ENCODE measurements around the gene FSTL4.
A peak's percentile ranks its signal among the peaks of the same experiment; 100 is the strongest.

Gene FSTL4

DNA sequence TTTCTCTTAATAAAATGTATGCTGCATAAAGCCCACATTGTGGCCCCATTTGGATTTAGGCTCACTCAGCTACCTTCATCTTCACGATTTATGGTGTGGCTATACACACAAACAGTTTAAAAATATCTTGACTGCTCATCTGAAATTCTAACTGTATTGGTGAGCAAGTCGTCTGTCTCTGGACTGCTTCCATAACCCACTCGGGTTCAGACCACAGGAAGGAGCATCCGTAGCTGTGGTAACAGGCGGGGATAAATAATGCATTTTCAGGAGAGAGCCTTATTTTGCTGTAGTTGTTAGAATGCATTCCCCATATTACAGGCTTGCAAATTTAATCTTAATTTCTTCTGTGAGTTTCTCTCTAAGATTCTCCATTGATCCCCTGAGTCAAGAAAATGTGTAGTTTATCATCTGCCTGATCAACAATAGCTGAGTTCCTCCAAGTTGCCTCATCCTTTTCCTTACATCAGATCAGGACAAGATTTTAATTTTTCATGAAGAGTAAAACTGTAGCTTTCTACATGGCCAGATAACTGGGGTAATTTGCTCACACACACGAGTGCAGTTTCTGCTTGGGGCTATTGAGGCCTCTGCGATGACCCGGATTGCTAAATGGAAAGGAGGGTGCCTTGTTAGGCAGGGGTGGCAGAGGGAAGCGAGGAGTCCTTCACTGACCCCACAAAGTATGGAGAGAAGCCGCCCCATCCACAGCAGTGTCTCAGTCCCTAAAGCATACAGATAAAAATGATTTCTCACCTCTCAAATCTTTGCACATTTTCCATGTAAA is 133.9 kb downstream of the FSTL4 start:
- no peak for DNase-seq (ENCODE audit: low read depth)

DNA sequence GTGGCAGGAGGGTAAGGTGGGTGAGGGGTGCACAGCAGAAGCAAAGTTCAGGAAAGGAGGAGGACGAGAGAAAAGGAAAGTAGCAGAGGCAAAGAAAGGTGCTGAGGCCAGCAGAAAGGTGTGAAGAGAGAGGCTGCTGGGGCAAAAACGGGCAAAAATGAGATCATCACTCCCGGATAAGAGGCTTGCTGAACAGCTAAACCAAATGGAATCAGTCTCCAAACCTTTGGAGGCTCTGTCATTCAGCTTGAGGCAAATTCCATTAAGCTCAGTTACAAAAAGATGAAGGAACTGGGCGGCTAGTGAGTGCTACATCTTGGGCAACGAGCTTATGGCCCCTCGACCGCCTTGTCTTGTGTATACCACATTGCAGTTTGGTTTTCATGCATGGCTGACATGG is 136.4 kb downstream of the FSTL4 start:
- DNase-seq (ENCODE audit: low read depth), result no peak

DNA sequence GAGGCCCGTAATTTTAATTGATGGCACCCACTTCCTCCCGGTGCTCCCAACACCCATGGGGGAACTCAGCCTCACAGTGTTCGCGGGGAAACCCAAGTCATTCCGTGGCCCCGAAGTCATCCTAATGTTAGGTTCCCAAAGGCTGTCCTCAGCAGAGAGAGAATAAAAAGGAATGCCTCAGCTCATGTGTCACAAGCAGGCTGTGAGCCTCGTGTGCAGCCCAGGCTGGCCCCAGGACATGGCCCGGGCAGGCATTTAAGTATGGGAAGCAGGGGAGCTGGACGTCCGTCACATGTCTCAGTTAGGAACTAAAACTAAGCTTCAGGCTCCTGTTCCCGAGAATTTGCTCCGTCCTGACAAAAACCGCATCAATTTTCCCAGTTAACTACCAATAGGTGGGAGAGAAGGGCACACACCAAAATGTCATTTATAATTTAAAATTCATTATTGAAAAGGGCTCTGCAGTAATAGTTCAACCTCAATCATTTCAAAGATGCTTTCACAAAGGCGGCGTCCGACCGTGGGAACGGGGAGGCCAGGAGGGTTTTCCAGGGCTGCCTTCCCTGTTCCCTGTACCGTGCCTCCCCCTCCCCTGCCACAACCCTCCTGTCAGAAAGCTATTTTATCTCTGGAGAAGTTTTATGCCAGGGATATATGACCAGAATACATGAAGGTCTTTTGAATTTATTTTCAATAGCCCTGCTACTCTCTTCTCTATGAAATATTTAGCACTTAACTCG is 137.3 kb downstream of the FSTL4 start:
- DNase-seq (ENCODE audit: low read depth), result no peak

DNA sequence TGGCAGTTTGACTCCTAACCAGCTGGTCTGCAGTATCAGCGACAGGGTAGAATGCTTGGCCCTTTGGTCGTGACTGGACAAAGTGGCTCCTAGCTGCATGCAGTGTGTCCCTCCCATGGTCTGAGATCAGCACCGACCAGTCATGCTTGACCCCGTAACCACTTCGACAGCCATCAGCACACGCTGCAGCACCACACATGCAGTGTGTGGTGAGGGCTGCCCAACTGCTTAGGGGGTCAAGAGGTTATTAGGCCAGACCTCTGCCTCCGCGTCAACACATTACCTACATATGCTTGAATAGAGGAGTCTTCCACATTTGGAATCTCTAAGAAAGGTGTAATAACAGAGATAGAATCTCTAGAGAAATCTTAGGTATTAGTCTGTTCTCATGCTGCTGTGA is 139.1 kb downstream of the FSTL4 start:
- DNase-seq (ENCODE audit: low read depth), result no peak

DNA sequence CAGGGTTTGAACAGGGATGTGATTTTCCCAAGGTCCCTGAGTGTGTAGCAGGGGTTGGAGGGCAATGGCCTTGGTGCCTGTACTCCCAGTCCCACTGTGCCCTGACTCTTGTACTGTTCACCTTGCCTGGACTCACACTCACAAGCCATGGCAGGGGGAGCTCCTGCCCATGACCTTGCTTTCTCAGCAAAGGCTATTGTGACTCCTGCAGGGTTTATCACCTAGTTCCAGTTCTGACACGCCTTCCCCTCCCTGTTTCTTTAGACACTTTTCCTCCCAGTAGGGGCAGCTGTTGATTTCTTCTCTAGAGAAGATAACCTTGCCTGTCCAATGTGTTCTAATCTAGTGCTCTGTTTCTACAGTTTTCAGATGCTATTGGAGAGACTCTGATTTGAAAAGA is 139.5 kb downstream of the FSTL4 start:
- DNase-seq (ENCODE audit: low read depth), result no peak

DNA sequence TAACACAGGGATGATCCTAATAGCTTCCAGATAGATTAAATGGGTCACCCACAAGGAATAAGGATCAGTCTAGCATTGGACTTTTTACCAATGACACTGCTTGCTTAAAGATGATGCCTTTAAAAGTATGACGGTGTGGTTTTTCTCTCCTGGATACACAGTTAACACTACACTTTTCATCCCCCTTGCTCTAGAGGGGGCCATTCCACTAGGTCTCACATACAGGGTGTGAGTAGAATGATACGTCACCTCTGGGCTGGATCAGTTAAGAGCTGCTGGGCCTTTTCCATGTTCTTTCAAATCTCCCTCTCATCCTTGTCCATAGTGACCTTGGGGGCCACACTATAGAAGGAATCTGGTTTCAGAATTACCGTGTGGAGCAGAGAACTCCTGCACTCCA is 140.6 kb downstream of the FSTL4 start:
- DNase-seq (ENCODE audit: low read depth), result no peak

DNA sequence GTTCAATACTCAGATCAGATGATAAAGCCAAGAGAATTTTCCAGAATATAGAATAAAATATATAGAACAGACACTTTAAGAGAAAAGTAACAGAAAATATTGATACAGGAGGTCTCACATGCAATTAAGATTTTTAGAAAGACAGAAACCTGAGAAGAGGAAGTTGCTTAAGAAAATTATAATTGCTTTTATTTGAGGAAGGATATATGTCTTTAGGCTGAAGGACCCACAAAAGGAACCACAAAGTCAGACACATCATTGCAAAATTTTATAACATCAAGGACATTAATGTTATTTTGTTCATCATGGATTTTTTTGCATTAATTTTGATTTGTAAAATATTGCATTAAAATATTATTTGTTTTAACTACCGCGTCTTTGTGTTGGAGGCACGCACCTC is 141.5 kb downstream of the FSTL4 start:
- no peak for DNase-seq (ENCODE audit: low read depth)

DNA sequence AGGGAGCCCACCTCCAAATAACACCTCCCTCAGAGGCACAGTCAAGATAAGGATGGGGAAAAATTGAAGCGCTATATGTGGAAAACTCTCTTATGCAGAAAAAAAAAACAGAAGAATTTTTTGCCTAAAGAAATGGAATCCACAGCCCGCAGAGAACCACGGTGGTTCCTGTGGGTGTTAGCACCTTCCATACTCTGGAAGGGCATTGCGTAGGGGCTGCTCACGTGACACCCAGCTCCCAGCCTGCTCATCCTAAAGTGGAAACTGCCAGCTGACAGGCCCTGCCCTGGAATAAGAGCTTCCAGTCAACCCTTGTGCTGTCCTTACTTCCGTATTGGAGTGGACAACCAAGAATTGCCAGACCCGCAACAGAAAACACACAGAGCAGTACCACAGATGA is 142.5 kb downstream of the FSTL4 start:
- DNase-seq (ENCODE audit: low read depth), result no peak

DNA sequence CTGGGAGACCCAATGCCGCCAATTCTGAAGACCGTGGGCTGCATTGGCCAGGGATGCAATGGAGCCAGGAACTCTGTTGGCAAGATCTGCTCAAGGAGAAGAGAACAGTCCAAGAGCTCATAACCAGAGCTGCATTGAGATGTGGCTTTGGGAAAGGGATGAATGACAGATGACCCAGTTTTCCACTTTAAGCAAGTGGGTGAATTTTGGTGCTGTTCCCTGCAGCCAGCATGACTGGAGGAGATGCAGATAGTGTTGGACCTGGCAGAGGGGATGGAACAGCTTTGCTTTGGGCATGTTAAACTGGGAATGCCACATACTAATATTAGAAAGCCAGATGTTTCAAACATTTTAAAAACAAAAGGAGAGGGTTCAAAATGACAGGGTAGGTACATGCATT is 143.1 kb downstream of the FSTL4 start:
- DNase-seq (ENCODE audit: low read depth), result no peak

DNA sequence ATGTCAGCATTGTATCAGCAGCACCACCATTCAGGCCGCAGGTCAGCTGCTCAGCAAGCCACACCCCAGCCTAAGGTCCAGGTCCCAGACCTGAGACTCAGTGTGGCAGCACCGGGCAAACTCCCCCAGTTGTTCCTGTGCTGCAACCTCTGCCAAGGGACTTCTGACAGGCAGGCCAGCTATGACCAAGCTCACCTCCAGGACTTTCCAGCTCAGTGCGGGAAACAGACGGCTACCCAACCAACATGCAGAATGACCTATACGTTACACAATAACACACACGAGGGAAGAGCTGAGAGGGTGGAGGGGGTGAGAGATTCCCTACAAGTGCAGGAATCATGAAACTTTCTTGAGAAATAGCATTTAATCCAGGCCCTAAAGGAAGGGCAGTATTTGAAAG is 143.7 kb downstream of the FSTL4 start:
- no peak for DNase-seq (ENCODE audit: low read depth)

DNA sequence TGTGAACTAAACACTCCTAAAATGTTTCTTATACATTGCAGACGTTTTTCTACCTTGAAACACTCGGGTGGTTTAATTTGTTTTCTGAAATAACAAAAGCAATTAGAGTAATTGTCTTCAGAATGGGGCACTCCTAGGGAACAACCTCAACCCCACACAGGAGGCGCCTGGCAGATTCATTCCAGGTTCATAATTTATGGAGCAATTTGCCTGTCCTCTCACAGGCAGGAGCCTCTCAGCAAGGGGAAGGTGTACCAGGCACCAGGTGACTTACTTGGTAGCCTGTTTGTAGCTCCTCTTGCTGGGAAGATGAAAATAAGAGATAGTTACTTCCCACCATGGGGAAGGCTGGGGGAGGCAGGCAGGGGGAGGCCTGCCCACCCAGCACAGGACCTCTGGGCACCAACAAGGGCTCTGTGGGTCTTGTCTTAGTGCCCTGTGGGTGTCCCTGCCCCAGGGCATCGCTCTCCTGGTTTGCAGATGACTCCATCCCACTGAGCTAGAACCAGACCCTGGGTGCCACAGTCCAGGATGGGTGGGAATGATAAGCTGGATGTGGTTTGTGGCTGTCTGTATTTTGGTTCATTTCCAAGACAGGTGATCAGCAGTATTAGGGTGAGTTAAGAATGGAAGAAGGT is 144.4 kb downstream of the FSTL4 start:
- DNase-seq (ENCODE audit: low read depth), result no peak

DNA sequence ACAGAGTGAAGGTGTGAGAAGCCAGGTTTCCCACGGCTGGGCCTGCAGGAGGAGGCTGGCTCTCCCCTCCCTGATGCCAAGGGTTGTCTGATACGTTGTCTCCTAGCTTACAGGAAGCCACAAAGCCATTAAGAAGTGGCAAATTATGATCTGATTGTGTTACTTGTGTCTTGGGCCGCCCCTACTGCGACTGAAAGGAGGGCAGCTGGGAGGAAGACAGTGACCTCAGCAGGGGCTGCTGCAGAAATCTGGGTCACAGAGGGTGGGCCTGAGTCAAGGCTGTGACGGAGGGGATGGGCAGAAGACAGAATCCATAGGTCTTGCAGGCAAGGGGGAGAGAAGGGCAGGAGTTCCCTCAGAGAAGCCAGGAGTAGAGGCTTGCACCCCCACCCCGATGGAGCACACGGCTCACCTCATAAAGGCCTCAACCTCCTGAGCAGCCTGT is 145.0 kb downstream of the FSTL4 start:
- no peak for DNase-seq (ENCODE audit: low read depth)

DNA sequence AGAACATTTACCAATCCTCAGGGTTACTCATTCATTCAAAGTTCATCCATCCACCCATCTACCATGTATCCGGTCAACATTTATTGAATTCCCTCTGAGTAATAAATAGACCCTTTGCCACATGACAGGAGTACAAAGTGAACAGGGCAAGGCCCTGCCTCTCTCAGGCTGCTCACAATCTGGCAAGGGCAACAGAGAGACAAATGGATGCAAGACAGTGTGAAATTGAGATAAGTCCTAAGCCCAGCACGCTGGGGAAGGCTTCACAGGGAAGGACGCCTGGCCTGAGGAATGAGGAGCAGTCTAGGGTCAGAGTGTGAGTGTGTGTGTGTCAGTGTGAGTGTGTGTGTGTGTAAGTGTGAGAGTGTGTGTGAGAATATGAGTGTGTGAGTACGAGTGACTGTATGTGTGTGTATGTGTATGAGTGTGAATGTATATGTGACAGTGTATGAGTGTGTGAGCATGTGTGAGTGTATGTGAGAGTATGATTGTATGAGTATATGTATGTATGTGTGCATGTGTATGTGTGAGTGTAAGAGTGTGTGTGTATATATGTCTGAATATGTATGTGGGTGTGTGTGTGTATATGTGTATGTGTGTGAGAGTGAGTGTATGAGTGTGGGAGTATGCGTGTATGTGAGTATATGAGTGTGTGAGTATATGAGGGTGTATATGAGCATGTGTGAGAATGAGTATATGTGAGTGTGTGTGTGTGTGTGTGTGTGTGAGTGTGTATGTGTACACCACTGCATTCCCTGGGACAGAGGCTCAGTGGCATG is 145.6 kb downstream of the FSTL4 start:
- DNase-seq (ENCODE audit: low read depth), result no peak

DNA sequence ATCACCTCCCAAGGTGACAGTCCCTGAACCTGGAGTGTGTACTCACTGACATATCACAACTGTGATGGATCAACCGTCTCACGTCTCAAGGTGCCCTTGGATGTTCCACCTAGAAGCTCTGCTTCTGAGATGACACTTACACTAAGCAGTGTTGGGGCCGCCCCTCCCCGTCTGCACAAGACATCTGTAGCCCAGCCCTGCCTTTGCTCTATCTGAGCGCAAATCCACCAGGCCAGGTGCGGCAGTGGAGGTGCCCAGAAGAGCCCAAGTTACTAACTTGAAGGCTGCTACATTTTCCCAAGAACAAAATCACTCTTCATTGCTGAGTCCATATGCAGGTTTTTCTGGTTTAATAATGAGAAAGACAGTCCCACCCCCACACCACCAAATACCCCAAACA is 148.3 kb downstream of the FSTL4 start:
- no peak for DNase-seq (ENCODE audit: low read depth)

DNA sequence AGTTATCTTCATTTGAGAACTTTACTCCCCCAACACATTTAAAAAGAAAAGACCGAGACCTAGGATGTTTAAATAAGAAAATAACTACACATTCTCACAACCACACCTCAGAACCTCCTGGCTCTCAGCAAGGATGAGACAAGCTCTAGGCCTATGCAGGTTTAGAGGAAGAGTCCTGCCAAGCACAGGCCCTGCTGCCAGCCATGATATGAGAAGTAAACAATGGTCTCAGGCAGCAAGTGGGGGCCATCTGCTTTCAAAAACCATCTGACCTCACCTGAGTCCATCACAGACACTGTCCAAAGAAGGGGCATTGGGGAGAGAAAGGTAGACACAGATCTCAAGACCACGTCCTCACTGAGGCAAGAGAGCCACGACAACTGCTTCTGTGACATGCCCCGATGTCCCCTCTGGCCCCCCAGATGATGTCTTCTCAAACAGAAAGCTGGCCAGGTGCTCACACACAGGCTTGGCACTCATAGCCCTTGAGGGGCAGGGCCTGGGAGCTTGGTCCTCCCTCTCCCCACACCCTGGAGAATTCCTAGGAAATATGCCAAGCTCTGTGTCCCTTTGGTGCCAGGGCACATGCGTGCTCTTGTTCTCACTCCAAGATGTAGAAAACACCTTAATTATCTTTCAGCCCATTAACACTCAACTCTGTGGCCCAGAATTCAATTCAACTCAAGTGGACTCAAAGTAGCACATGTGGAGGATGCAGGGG is 150.4 kb downstream of the FSTL4 start:
- no peak for DNase-seq (ENCODE audit: low read depth)

DNA sequence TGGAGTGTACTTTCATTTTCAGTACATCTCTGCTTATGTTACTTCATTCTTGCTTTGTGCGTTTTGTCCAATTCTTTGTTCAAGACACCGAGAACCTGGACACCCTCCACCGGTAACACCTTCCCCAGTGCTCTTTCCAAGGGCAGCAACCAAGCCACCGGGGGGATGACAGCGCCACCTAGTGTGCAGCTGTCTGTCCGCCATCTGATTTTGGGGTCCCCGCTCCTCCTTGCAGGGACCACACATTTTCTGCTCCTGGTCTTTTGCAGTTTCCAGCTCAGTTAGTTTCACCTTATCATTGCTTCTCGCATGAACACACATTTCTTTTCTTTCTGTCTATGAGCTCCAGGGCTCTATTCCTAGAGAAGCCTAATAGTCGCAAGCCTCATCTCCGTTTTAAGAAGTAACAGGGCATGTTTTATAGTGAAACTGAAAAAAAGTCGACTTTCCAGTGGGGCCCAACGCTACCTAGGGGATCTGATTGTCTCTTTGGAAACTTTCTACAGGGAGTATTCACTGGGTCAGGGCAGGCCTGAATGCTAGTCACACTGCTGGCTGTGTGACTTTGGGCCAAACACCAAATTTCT is 152.1 kb downstream of the FSTL4 start:
- no peak for DNase-seq (ENCODE audit: low read depth)

DNA sequence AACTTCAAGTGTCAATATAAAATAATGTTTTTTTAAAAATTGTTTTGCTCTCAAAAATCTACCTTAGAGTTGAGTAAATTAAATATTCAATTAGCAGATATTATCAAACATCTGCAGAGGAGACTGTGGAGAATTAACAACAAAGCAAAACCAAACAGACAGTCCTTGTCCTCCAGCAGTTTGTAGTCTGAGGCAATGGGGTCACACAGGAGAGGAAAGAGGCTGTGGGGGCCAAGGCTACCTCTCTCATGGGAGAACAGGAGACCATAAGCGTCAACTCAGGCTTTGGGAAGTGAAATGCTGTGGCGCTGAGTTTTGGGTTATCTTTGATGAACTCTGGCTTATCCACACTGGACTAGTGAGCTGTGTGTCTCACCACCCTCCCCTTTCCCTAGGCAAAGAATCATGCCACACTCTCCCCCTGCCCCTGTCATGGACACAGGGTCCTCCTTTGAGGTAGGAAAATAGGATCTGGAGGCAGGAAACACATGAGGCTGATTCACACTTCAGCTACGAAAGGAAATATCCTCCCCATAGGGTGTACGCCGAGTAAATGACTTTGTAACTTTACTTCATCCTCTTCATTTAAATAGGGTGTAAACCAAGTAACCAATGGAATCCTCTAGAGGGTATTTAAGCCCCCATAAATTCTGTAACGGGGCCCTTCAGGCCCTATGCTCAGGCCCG is 152.7 kb downstream of the FSTL4 start:
- peak; percentile 18 for DNase-seq (ENCODE audit: low read depth)

DNA sequence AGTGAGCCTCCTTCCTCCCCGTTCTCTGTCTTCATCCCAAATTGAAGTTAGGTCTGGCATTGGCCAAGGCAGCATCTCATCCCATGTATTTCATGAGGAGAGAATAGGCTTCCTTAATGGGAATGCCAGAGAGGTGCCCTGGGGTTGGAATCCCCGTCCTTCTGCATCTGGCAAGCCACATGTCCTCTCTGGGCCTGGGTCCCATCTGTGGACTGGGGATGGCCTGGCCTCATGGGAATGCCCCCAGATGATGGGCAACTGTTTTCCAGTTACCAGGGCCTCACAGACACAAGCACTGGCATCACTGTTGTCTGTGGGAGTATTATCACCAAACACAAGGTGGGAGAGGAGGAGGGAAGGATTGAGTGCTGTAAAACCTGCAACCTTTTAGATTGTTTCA is 153.9 kb downstream of the FSTL4 start:
- no peak for DNase-seq (ENCODE audit: low read depth)

DNA sequence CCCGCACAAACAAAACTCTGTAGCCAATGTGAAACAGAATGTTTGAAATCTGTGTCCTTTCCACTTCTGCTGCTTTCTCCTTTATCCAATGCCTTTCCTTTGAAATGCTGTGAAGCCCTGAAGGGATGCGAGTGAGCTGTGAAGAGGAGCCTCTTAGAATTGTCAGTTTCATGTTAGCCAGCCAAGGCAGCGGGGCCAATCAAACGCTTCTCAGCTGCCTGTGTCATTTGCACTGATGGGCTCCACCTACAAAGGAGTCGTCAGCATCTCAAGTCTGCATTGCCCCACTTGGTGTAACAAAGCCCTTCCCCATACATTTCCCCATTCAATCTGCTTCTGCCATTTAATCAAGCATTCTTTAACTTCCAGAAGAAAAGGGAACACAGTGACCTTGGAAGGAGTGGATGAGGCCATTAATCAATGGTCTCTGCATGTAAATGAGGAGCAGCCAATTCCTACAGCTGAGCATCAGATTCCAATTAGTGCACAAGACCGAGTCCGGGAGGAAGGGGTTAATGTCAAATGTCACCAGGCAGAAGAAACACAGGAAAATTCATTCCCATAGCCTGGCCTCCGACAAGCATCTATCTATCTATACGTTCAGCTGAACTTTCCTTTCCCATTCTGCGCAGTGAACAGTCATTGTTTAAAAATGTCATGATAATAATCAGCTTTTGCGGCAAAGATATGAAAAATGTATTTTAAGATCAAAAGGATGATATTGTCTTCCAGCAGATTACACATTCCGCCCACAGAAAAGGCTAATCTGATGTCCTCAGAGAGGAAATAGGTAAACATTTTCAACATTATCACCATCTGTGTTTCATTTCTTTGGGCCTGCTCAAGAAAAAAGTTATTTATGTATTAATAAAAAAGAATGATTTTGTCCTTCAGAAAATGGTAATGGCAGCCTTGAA is 154.6 kb downstream of the FSTL4 start:
- DNase-seq (ENCODE audit: low read depth), result peak; percentile 63
